Thymus (tissue), 11 donors: ENCODE measurements around the gene OLFM2. TPM values are rescaled to one million over a fixed set of nuclear protein-coding genes. Genes with fewer than 3 reads are reported as not detected.

ENCODE experiments used
- DNase-seq, 9 donors: peaks; one replicate each; pipeline ENCODE4 v3.0.0-alpha.2; 2013; ENCODE audit warnings: low spot score in 9 of 9, low read depth in 6 of 9, missing footprints in 1 of 9
- H3K27ac ChIP-seq, 2 donors: one replicate each; pipeline ENCODE4 v1.5.1; 2013; ENCODE audit warnings: control low read depth in 1 of 2, low read depth in 1 of 2, low read length in 1 of 2, mild to moderate bottlenecking in 1 of 2, moderate library complexity in 1 of 2
- H3K27me3 ChIP-seq, 2 donors: one replicate each; pipeline ENCODE4 v1.5.1; 2013; ENCODE audit warnings: low read length in 1 of 2; ENCODE audit not compliant: control insufficient read depth in 2 of 2, insufficient read depth in 1 of 2
- H3K36me3 ChIP-seq, 2 donors: one replicate each; pipeline ENCODE4 v1.5.1; 2013; ENCODE audit warnings: low read length in 1 of 2, mild to moderate bottlenecking in 1 of 2, moderate library complexity in 1 of 2; ENCODE audit not compliant: control insufficient read depth in 2 of 2, insufficient read depth in 2 of 2
- H3K4me1 ChIP-seq, 2 donors: one replicate each; pipeline ENCODE4 v1.5.1; 2013; ENCODE audit warnings: low read length in 2 of 2; ENCODE audit not compliant: control insufficient read depth in 2 of 2, insufficient read depth in 2 of 2
- H3K4me3 ChIP-seq, 2 donors: one replicate each; pipeline ENCODE4 v1.5.1; 2013; ENCODE audit warnings: low read length in 2 of 2, control low read depth in 1 of 2, mild to moderate bottlenecking in 1 of 2
- H3K9me3 ChIP-seq, 2 donors: one replicate each; pipeline ENCODE4 v1.5.1; 2013; ENCODE audit warnings: low read length in 1 of 2, mild to moderate bottlenecking in 1 of 2; ENCODE audit not compliant: control insufficient read depth in 2 of 2, insufficient read depth in 1 of 2
- WGBS: extraction: QIAGEN DNeasy Blood & Tissue Kit; methylation state at CpG from one replicate; pipeline ENCODE4 v1.1.7; 2013; 5-methylcytosine and 5-hydroxymethylcytosine counted together
- polyA plus RNA-seq: library from polyadenylated mRNA; stranded (reverse); fragments of 200-250 nt; gene quantifications from one replicate; pipeline ENCODE4 v1.2.3, GENCODE V29; 2013
- total RNA-seq: library from RNA; stranded (reverse); fragments of 120-200 nt; gene quantifications from one replicate; pipeline ENCODE4 v1.2.4, GENCODE V29; 2013
- donor health status: healthy.

OLFM2 gene
- total and polyA plus RNA-seq, 2 donors = 10.4 to 14.3 TPM

GRCh38 chr19:9914315-9915207 is 21.8 kb downstream of the OLFM2 start:
- H3K27me3 ChIP-seq = peaks cover 37 to 76% of the 10 kb centered on the region in 2 donors
- DNase-seq = peak in 8 of 9 donors; percentile 30 to 82 (median 63)
- peaks cover 0 to 2% of the 10 kb centered on the region in 2 donors for H3K9me3 ChIP-seq
- no peaks in the 10 kb centered on the region for H3K36me3 ChIP-seq
- WGBS = 1% methylated on average over 65 of the region's 65 CpGs
- no peak overlapping the region for H3K27ac ChIP-seq
- H3K4me3 ChIP-seq = peak overlapping the region; percentile 42 to 59
- H3K4me1 ChIP-seq = peaks cover 8 to 10% of the 10 kb centered on the region in 2 donors

- peaks cover 8 to 10% of the 10 kb centered on the region in 2 donors for H3K4me1 ChIP-seq
- H3K36me3 ChIP-seq = no peaks in the 10 kb centered on the region
- 1% methylated on average over 27 of the region's 27 CpGs for WGBS
- H3K9me3 ChIP-seq = peaks cover 0 to 2% of the 10 kb centered on the region in 2 donors
- H3K27ac ChIP-seq = no peak overlapping the region
- peak overlapping the region; percentile 42 to 59 for H3K4me3 ChIP-seq
- H3K27me3 ChIP-seq = peaks cover 37 to 82% of the 10 kb centered on the region in 2 donors
- DNase-seq = no peak
Observed at GRCh38 chr19:9914001-9914314, 22.4 kb downstream of the OLFM2 start.

- peaks cover 0 to 2% of the 10 kb centered on the region in 2 donors for H3K9me3 ChIP-seq
- WGBS = 3% methylated on average over 94 of the region's 95 CpGs
- H3K27ac ChIP-seq = no peak overlapping the region
- no peaks in the 10 kb centered on the region for H3K36me3 ChIP-seq
- peak overlapping the region in 1 of 2 donors; percentile 59 for H3K4me3 ChIP-seq
- no peak for DNase-seq
- peaks cover 37 to 86% of the 10 kb centered on the region in 2 donors for H3K27me3 ChIP-seq
- peaks cover 8 to 10% of the 10 kb centered on the region in 2 donors for H3K4me1 ChIP-seq
Observed at GRCh38 chr19:9913237-9914000, 22.9 kb downstream of the OLFM2 start.

GRCh38 chr19:9912551-9913236 is 23.6 kb downstream of the OLFM2 start:
- Histone ChIP-seq H3K4me1 (peaks cover 8 to 10% of the 10 kb centered on the region in 2 donors), H3K36me3 (no peaks in the 10 kb centered on the region), H3K27ac (no peak overlapping the region), H3K9me3 (peaks cover 0 to 2% of the 10 kb centered on the region in 2 donors), H3K27me3 (peaks cover 37 to 86% of the 10 kb centered on the region in 2 donors), H3K4me3 (no peak overlapping the region)
- 34% methylated on average over 24 of the region's 24 CpGs for WGBS
- no peak for DNase-seq

GRCh38 chr19:9911524-9912185 is 24.7 kb downstream of the OLFM2 start:
- WGBS = 80% methylated on average over 6 of the region's 6 CpGs
- Histone ChIP-seq H3K36me3 (no peaks in the 10 kb centered on the region), H3K27ac (no peak overlapping the region), H3K4me1 (peaks cover 8 to 10% of the 10 kb centered on the region in 2 donors), H3K27me3 (peaks cover 37 to 80% of the 10 kb centered on the region in 2 donors), H3K9me3 (peaks cover 0 to 2% of the 10 kb centered on the region in 2 donors), H3K4me3 (no peak overlapping the region)
- DNase-seq = no peak

- 100% methylated on average over 1 of the region's 1 CpG for WGBS
- Histone ChIP-seq H3K36me3 (no peaks in the 10 kb centered on the region), H3K27ac (no peak overlapping the region), H3K4me3 (no peak overlapping the region), H3K4me1 (peaks cover 8 to 10% of the 10 kb centered on the region in 2 donors), H3K9me3 (peaks cover 0 to 2% of the 10 kb centered on the region in 2 donors), H3K27me3 (peaks cover 35 to 78% of the 10 kb centered on the region in 2 donors)
- no peak for DNase-seq
Observed at GRCh38 chr19:9910625-9911024, 25.7 kb downstream of the OLFM2 start.

- H3K27ac ChIP-seq = no peak overlapping the region
- no peak for DNase-seq
- peaks cover 0 to 2% of the 10 kb centered on the region in 2 donors for H3K9me3 ChIP-seq
- 37% methylated on average over 10 of the region's 10 CpGs for WGBS
- H3K4me3 ChIP-seq = no peak overlapping the region
- H3K4me1 ChIP-seq = peaks cover 3 to 6% of the 10 kb centered on the region in 2 donors
- H3K27me3 ChIP-seq = peaks cover 27 to 66% of the 10 kb centered on the region in 2 donors
- H3K36me3 ChIP-seq = no peaks in the 10 kb centered on the region
Observed at GRCh38 chr19:9909251-9909650, 27.1 kb downstream of the OLFM2 start.

GRCh38 chr19:9906475-9907087 is 29.7 kb downstream of the OLFM2 start:
- Histone ChIP-seq H3K4me1 (no peaks in the 10 kb centered on the region), H3K27ac (no peak overlapping the region), H3K4me3 (no peak overlapping the region), H3K9me3 (peaks cover 0 to 2% of the 10 kb centered on the region in 2 donors), H3K27me3 (peaks cover 1 to 43% of the 10 kb centered on the region in 2 donors), H3K36me3 (no peaks in the 10 kb centered on the region)
- WGBS = 77% methylated on average over 16 of the region's 16 CpGs
- no peak for DNase-seq
